BE2C (cell line): ENCODE results near the gene CCNB1.

Experiments
- DNase-seq: peaks from one replicate; pipeline ENCODE4 v3.0.0-alpha.2; 2020
- H3K27me3 ChIP-seq: fragments of 250-450 bp; sonication (Bioruptor Pico); 2 replicates; pipeline ENCODE4 v1.5.1; 2020; ENCODE audit warnings: mild to moderate bottlenecking
- H3K36me3 ChIP-seq: fragments of 250-450 bp; sonication (Bioruptor Pico); 2 replicates; pipeline ENCODE4 v1.5.1; 2020; ENCODE audit warnings: mild to moderate bottlenecking
- H3K4me1 ChIP-seq: fragments of 250-450 bp; sonication (Bioruptor Pico); 2 replicates; pipeline ENCODE4 v1.5.1; 2020
- H3K4me3 ChIP-seq: 2 replicates; pipeline ENCODE4 v1.5.1; 2011; ENCODE audit warnings: low read depth, low read length
- H3K9me3 ChIP-seq: fragments of 250-450 bp; sonication (Bioruptor Pico); 2 replicates; pipeline ENCODE4 v1.5.1; 2020
- CTCF ChIP-seq: IDR thresholded peaks from 2 replicates; pipeline ENCODE4 v1.5.1; 2012; ENCODE audit warnings: mild to moderate bottlenecking, low read depth, low read length

Gene CCNB1

GRCh38 chr5:69152731-69153130 is 14.2 kb upstream of the CCNB1 start:
- Histone ChIP-seq H3K4me3 (no peak overlapping the region), H3K36me3 (no peaks in the 10 kb centered on the region), H3K9me3 (no peaks in the 10 kb centered on the region), H3K4me1 (no peaks in the 10 kb centered on the region), H3K27me3 (no peaks in the 10 kb centered on the region)
- no peak for TF ChIP-seq CTCF
- DNase-seq = no peak

- H3K4me3 ChIP-seq = no peak overlapping the region
- no peak for TF ChIP-seq CTCF
- no peaks in the 10 kb centered on the region for H3K27me3 ChIP-seq
- no peaks in the 10 kb centered on the region for H3K4me1 ChIP-seq
- no peaks in the 10 kb centered on the region for H3K9me3 ChIP-seq
- DNase-seq = no peak
- no peaks in the 10 kb centered on the region for H3K36me3 ChIP-seq
Measured at GRCh38 chr5:69156456-69156855, 10.5 kb upstream of the CCNB1 start.

GRCh38 chr5:69158039-69158438 is 8.9 kb upstream of the CCNB1 start:
- H3K27me3 ChIP-seq = no peaks in the 10 kb centered on the region
- TF ChIP-seq CTCF = no peak
- no peak for DNase-seq
- H3K4me3 ChIP-seq = no peak overlapping the region
- no peaks in the 10 kb centered on the region for H3K4me1 ChIP-seq
- no peaks in the 10 kb centered on the region for H3K9me3 ChIP-seq
- H3K36me3 ChIP-seq = no peaks in the 10 kb centered on the region

- H3K9me3 ChIP-seq = no peaks in the 10 kb centered on the region
- no peak for TF ChIP-seq CTCF
Measured at GRCh38 chr5:69160651-69161050, 6.3 kb upstream of the CCNB1 start.

GRCh38 chr5:69167493-69167855 is 524 bp downstream of the CCNB1 start:
- H3K4me1 ChIP-seq = peaks cover 6% of the 10 kb centered on the region; the same call in 1 of the 2 replicates
- H3K9me3 ChIP-seq = no peaks in the 10 kb centered on the region
- DNase-seq = no peak
- peaks cover 44% of the 10 kb centered on the region for H3K36me3 ChIP-seq
- H3K4me3 ChIP-seq = peak overlapping the region; percentile 82
- no peaks in the 10 kb centered on the region for H3K27me3 ChIP-seq
- no peak for TF ChIP-seq CTCF

More at GRCh38 chr5:69160651-69161050, 6.3 kb upstream of the CCNB1 start:
- DNase-seq = no peak
- Histone ChIP-seq H3K36me3 (no peaks in the 10 kb centered on the region), H3K4me3 (no peak overlapping the region), H3K27me3 (no peaks in the 10 kb centered on the region), H3K4me1 (no peaks in the 10 kb centered on the region)

- peaks cover 47% of the 10 kb centered on the region for H3K36me3 ChIP-seq
- H3K9me3 ChIP-seq = no peaks in the 10 kb centered on the region
- peak overlapping the region; percentile 82 for H3K4me3 ChIP-seq
- H3K4me1 ChIP-seq = peaks cover 6% of the 10 kb centered on the region; the same call in 1 of the 2 replicates
- TF ChIP-seq CTCF = no peak
- no peak for DNase-seq
- H3K27me3 ChIP-seq = no peaks in the 10 kb centered on the region
Measured at GRCh38 chr5:69167929-69168328, 979 bp downstream of the CCNB1 start.
